KOPT-K1 (cell line): Measurements from ENCODE around the gene RAB31.

ENCODE experiments used
- H3K27ac ChIP-seq: fragments of 200-600 bp; sonication (generic); 2 replicates; pipeline ENCODE4 v1.5.1; 2016; ENCODE audit warnings: antibody characterized with exemption, mild to moderate bottlenecking, low read depth, low read length; ENCODE audit not compliant: poor library complexity, severe bottlenecking
- H3K36me3 ChIP-seq: fragments of 200-600 bp; sonication (generic); 2 replicates; pipeline ENCODE4 v1.5.1; 2017; ENCODE audit warnings: antibody characterized with exemption, mild to moderate bottlenecking, low read length, moderate library complexity; ENCODE audit not compliant: insufficient read depth
- H3K9me3 ChIP-seq: fragments of 200-600 bp; sonication (generic); 2 replicates; pipeline ENCODE4 v1.5.1; 2017; ENCODE audit warnings: antibody characterized with exemption, low read length, mild to moderate bottlenecking; ENCODE audit not compliant: insufficient read depth, poor library complexity, severe bottlenecking

RAB31 gene

DNA sequence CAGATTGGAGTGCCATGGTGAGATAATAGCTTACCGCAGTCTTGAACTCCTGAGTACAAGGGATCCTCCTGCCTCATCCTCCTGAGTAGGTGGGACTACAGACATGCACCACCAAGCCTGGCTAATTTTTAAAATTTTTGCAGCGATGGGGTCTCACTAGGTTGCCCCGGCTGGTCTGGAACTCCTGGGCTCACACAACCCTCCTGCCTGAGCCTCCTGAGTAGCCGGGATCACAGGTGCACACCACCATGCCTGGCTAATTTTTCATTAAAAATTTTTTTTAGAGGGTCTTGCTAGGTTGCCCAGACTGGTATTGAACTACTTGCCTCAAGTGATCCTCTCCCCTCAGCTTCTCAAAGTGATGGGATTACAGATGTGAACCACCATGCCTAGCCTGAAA is 27.8 kb downstream of the RAB31 start:
- no peak overlapping the region for H3K27ac ChIP-seq
- no peaks in the 10 kb centered on the region for H3K36me3 ChIP-seq
- H3K9me3 ChIP-seq: no peaks in the 10 kb centered on the region

DNA sequence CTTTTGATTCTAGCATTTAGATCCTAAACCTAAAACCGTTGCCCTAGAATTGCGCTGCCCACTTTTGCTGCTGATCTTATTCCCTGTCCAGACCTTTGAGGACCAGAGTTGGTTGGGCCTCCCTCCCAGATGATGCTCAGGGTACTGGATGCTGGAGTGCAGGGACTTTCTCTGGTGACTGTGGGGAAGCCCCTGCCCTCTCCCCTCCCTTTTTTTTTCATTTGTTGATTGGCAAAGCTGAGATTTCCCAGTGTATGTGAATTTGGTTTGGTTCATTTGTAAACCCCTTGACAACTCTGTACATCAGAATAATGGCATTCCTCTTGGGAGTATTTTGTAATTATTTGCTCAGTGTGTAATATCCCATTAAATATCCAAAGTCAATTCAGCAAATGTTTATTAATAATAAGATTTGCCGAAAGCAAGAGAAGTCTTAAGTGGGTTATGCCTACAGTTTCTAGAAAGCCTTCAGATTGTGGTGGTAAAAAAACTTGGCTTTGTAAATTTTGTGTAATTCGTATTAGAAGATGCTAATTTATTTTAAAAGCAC is 28.3 kb downstream of the RAB31 start:
- no peak overlapping the region for H3K27ac ChIP-seq
- H3K9me3 ChIP-seq: no peaks in the 10 kb centered on the region
- no peaks in the 10 kb centered on the region for H3K36me3 ChIP-seq

DNA sequence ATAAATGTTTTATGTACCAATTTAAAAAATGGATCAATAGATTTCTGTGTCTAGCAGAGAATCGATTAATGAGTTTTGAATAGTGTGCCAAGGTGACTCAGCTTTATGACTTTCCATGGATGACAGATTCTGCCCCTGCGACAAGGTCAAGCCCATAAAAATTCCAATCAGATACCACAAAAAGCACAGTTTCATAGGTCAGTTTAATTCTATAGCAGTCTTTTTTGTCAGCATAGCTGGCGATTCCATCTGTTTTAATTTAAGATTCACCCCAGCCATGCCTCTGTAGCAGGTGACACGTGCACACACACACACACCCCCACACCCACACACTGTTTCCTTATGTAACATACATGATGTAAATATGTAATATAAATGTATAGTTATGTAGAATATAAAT is 28.9 kb downstream of the RAB31 start:
- H3K27ac ChIP-seq: no peak overlapping the region
- H3K36me3 ChIP-seq: no peaks in the 10 kb centered on the region
- no peaks in the 10 kb centered on the region for H3K9me3 ChIP-seq

DNA sequence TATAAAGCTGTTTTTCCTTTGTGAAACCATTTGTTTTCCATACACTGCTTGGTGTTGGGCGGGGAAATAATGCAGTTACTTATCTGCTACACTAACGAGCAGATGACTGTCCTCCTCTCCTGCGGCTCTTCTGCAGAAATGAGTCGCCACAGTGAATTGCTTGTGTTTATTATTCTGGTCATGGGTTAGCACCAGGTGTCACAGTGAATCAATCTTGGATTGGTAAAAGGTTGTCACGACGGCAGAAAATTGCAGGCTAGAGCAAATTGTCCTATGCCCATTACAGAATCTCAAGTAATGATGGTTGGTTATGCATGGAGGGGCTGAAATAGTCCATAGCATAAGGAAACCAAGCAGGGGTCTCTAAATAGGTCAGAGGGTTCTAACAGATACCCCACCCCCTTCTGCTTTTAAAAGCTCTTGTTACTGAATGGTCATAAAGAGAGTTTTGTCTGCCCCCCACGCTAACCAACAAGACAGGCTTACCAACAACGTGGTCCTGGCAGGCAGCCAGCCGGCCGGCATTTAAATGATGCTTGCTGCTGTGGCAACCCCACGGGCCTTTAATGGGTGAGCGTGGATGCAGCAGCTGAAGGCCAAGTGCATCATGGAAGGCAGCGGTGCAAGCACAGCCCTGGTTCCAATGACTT is 29.5 kb downstream of the RAB31 start:
- Histone ChIP-seq H3K36me3 (no peaks in the 10 kb centered on the region), H3K9me3 (no peaks in the 10 kb centered on the region), H3K27ac (no peak overlapping the region)

DNA sequence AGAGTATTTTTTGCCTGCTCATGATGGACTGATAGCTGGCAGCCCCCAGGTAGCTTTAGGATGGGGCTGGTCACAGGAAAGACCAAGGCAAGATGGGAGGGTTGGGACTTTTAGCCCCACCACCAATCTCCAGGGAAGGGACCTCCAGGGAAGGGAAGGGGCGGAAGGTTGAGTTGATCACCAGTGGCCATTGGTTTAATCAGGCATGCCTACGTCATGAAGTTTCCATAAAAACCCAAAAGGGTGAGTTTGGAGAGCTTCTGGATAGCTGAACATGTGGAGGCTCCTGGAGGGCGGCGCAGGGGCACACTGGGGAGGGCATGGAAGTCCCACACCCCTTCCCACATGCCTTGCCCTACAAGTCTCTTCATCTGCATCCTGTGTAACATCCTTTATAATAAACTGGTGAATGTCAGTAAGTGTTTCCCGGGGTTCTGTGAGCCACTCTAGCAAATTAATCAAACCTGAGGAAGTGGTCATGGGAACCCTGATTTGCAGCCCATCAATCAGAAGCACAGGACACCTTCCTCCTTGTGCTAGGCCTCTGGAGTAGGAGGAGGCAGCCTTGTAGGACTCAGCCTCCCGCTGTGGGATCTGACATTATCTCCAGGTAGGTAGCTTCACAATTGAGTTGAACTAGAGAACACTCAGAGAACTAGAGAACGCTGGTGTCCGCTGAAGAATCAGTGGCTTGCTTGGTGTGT is 30.3 kb downstream of the RAB31 start:
- Histone ChIP-seq H3K27ac (no peak overlapping the region), H3K36me3 (no peaks in the 10 kb centered on the region), H3K9me3 (no peaks in the 10 kb centered on the region)

DNA sequence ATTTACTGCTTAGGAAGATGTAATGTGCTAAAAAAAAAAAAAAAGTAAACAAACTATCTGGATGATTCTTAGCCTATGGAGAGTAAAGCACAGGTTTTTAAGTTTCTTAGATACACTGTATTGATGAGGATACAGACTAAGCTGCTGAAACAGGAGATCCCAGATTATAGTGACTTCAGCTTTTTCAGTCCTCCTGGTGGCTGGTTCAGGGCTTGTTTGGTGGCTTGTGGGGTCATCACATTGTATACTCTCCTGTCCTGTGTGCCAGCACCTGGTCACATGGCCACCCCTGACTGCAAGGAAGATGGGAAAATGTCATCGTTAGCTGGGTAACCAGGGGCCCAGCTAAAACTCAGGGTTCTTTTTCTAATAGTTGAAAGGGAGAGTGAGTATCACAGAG is 31.4 kb downstream of the RAB31 start:
- Histone ChIP-seq H3K9me3 (no peaks in the 10 kb centered on the region), H3K36me3 (no peaks in the 10 kb centered on the region), H3K27ac (no peak overlapping the region)

DNA sequence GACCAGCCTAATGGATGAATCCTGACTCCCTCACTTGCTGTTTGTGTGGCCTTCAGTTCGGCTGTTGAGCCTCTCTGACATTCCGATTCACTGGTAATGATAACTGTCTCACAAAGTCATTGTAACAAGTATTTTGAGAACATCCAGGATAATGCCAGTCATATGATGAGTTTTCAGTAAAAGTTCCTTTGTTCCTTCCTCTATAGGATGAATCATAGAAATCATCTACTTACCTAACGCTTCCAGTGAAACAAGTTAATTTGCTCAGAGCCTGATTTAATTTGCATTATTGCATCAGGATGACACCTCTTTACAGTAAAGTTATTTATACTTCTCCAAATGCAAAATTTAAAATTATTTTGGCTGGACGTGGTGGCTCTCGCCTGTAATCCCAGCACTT is 32.0 kb downstream of the RAB31 start:
- H3K27ac ChIP-seq: no peak overlapping the region

DNA sequence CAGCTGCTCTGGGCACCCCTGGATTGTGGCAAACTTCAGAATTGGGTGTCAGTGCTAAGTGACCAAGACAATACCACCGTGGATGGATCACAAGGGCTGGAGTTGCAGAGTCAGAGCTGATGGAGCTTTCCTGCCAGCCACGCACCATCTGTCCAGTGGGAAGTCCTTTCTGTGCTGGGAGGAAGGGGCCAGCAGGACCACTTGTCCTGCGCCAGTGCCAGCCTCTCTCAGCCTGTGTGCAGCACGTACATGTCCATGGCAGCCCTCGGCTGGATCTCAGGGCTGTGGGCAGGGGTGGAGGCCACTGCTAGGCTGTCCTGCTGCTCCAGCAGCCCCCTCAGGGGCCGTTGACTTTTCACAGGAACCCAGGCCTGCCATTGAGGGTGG is 33.3 kb downstream of the RAB31 start:
- no peaks in the 10 kb centered on the region for H3K36me3 ChIP-seq
- H3K27ac ChIP-seq: no peak overlapping the region
- H3K9me3 ChIP-seq: no peaks in the 10 kb centered on the region

More for the DNA sequence above, 32.0 kb downstream of the RAB31 start:
- Histone ChIP-seq H3K9me3 (no peaks in the 10 kb centered on the region), H3K36me3 (no peaks in the 10 kb centered on the region)

DNA sequence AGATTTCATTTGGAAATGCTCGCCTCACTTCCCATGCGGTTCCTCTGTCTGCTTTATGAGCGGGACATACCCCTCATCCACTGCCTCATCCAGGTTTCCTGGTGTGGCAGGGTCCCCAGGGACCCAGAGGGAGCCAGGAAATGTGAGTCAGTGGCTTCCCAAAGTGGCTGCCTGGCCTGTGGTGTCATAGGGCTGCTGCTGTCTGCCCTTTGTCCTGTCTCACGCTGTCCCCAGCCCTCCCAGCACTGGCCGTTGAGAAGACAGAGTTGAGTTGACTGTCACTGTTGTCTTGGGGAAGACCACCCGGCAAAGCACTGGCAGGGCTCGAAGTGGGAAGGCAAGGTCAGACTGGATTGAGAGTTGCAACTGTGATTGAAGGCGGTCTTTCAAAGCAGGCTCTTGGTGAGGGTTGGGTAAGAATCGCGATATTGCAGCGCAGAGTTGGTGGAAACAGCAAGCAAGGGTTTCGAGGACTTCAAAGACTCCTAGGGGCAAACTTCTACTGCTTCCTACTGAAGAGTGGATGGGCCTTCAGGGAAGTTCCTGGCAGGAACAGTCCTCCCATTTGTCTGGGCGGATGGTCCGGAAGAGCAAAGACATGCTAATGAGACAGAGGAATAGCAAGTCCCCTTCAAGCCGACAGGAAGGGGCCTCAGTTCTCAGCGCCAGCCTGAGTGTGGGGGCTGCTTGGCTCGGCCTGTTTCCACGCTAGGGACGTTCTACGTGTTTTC is 33.9 kb downstream of the RAB31 start:
- H3K36me3 ChIP-seq: no peaks in the 10 kb centered on the region
- H3K9me3 ChIP-seq: no peaks in the 10 kb centered on the region
- H3K27ac ChIP-seq: no peak overlapping the region

DNA sequence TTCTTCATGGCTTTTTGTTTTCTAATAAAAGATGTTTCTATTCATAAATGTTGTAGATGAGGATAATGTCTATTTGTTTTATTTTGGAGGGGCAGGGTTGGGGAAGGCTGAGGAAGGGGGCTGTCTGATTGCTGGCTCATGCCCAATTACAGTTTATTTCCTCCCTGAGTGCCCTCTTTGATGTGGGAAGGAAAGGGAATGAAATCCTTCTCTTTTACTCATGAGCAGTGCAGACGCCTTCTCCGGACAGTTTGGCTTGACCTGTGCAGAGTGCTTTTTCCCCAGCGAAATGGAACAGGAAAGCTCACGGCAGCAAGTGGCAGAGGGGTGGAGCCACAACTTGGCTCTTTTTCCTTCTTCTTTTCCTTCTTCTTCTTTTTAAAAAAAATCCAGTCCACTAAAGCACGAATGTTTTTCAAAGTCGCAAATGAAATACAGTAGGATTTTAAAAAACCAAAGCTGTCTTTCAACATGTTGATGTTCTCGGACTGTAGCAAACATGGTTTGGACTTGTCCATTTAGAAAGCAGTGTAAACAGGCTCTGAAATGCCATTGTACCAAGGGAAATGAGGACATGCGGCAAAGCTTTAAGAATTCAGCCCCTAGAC is 34.5 kb downstream of the RAB31 start:
- Histone ChIP-seq H3K27ac (no peak overlapping the region), H3K36me3 (no peaks in the 10 kb centered on the region), H3K9me3 (no peaks in the 10 kb centered on the region)

DNA sequence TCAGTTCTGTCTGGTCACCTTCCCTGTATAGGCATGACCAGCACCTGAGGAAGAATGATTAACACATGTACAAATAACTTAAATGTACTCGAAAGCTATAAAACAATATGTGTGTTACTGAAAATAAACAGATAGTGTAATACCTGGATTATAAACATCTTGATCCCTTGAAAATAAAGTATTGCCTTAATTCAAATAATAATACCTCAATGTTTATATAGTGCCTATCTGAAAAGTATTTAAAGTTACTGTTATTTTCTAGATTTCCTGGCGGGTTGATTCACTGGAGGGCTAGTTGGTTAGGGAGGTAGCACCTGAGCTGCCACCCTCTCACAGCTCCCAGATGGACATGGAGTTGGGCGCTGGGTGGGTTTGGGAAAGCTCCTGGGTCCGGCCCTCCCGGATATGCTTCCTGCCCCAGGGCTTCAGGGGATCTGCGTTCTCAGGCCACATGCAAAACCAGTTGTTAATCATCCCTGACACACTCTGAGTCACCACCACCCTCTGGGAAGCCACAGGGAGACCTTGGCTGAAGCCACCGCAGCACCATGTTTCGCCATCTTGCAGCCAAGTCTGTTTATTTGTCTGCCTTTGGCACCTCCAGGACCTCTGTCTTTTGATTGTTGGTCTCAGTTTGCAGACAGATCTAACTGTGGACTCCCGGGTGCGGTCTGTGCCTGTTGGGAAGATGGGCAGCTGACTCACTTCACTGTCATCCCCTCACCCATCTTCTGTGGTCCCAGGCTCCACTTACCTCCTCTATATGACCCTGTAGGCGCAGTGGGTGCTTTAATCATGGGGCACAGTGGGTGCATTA is 35.3 kb downstream of the RAB31 start:
- Histone ChIP-seq H3K36me3 (no peaks in the 10 kb centered on the region), H3K9me3 (no peaks in the 10 kb centered on the region), H3K27ac (no peak overlapping the region)

DNA sequence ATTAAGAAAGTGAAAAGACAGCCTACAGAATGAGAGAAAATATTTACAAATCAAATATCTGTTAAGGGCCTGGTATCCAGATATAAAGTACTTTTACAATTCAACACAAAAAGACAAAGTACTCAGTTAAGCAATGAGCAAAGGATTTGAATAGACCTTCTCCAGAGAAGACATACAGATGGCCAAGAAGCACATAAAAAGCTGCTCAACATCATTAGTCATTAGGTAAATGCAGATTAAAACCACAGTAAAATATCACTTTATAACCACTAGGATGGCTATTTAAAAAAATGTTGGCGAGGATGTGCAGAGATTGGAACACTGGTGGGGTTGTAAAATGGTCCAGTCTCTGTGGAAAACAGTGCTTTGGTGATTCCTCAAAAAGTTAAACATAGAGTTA is 38.9 kb downstream of the RAB31 start:
- Histone ChIP-seq H3K27ac (no peak overlapping the region), H3K36me3 (no peaks in the 10 kb centered on the region), H3K9me3 (no peaks in the 10 kb centered on the region)

DNA sequence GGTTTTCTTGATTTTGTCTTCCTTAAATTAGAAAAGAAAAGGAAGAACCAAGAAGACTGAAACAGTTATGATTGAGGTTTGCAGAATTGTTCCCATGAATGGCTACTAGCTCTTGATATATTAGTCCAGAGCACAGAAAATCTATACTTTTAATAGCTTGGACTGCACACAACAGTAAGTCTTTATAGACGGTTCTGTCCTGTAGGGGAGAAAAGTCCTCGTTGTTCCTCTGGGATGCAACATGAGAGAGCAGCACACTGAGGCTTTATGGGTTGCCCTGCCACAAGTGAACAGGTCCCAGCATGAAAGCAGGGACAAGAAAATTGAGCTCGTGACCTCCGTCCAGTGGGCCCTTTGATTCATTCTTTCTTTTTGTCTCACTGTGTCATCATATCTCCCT is 41.5 kb downstream of the RAB31 start:
- no peak overlapping the region for H3K27ac ChIP-seq
- H3K9me3 ChIP-seq: no peaks in the 10 kb centered on the region

DNA sequence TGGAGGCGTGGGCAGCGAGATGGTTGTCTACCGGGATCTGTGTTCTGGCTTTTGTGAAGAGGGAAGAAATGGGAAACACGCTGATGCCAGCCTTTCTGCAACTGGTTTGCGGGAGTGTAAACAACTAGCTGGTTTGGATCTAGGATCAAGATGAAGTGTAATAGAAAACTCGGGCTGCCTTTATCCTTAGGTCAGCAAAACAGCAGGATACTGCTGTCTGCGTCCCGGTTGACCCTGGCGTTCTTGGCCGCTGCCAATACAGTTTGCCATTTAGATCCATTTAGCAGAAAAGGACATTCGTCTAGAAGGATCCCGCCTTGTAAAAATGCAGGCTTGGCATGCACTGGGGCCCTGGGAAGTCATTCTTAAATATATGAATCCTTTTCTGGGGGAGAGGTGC is 42.0 kb downstream of the RAB31 start:
- H3K9me3 ChIP-seq: no peaks in the 10 kb centered on the region
- H3K27ac ChIP-seq: no peak overlapping the region
- H3K36me3 ChIP-seq: no peaks in the 10 kb centered on the region

More for the DNA sequence above, 41.5 kb downstream of the RAB31 start:
- no peaks in the 10 kb centered on the region for H3K36me3 ChIP-seq
